PC-9 (cell line): ENCODE results near the gene RNF31.

Experiments used
- CTCF ChIP-seq: fragments of 200-600 bp; sonication (generic); conservative IDR thresholded peaks from 2 replicates; pipeline ENCODE4 v1.6.1; 2017; ENCODE audit warnings: mixed run types, antibody characterized with exemption, mild to moderate bottlenecking, moderate library complexity
- EZH2 ChIP-seq: fragments of 200-600 bp; sonication (generic); IDR thresholded peaks from 2 replicates; pipeline ENCODE4 v1.8.0; 2017; ENCODE audit warnings: antibody characterized with exemption, low read depth

DNA sequence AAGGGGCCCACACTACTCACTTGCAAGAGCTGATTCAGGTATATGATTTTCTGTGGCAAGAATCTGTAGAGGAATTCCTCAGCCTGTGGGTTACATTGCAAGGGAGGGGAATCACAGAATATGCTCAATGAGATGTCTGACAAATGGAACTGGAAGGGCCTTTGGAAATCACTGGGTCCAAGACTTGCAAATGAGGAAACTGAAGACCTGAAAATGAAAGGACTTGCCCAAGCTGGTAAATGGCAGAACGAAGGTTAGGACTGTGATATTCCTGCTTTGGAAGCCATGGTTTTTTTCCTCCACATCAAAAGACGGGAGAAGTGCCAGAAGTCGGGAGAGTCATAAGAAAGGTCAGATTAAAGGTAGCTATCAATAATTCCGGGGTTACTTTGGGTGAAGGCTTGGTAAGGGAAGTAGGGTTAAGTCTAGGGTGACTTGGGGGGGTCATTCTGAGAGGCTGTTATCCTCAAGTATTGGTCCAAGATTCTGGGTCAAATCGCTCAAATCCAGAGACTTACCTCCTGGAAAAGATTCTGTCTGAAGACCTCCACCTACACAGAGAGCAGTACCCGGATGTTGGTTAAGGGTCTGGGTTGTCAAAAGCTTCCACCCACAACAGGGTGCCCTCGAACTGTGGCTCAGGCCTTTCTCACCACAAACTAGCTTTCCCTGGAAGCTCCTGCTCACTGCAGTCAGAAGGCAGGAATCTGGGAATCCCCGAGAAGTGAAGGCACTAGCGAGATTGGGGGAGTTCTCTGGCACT lies 1.4 kb upstream of the RNF31 start:
- TF ChIP-seq CTCF (no peak), EZH2 (no peak)
